Smooth muscle cell (in vitro differentiated cells): ENCODE measurements around the gene DNAJA4. TPM values are rescaled to one million over a fixed set of nuclear protein-coding genes. Genes with fewer than 3 reads are reported as not detected.

Experiments
- DNase-seq: peaks from one replicate; lab custom pipeline; 2025; ENCODE audit not compliant: unreplicated experiment; lab: John Stamatoyannopoulos, UW
- H2AFZ ChIP-seq: fragments of 200-600 bp; sonication (generic); 2 replicates; pipeline ENCODE4 v1.6.0; 2016; ENCODE audit warnings: antibody characterized with exemption, low read depth, mild to moderate bottlenecking
- H3F3A ChIP-seq: fragments of 200-600 bp; sonication (generic); 2 replicates; pipeline ENCODE4 v1.6.0; 2017; ENCODE audit warnings: antibody characterized with exemption, low read depth
- H3K27ac ChIP-seq: fragments of 200-600 bp; sonication (generic); 2 replicates; pipeline ENCODE4 v1.5.1; 2016; ENCODE audit warnings: low read depth, mild to moderate bottlenecking
- H3K27me3 ChIP-seq: fragments of 200-600 bp; sonication (generic); 2 replicates; pipeline ENCODE4 v1.6.1; 2016; ENCODE audit warnings: low read depth, mild to moderate bottlenecking
- H3K36me3 ChIP-seq: fragments of 200-600 bp; sonication (generic); 2 replicates; pipeline ENCODE4 v1.5.1; 2016; ENCODE audit warnings: low read depth
- H3K4me1 ChIP-seq: fragments of 200-600 bp; sonication (generic); 2 replicates; pipeline ENCODE4 v1.5.1; 2016; ENCODE audit warnings: low read depth
- H3K4me2 ChIP-seq: fragments of 200-600 bp; sonication (generic); 2 replicates; pipeline ENCODE4 v1.6.0; 2016; ENCODE audit warnings: mild to moderate bottlenecking
- H3K4me3 ChIP-seq: fragments of 200-600 bp; sonication (generic); 2 replicates; pipeline ENCODE4 v1.5.1; 2016; ENCODE audit warnings: mild to moderate bottlenecking
- H3K79me2 ChIP-seq: fragments of 200-600 bp; sonication (generic); 2 replicates; pipeline ENCODE4 v1.6.0; 2016; ENCODE audit warnings: low read depth, mild to moderate bottlenecking
- H3K9ac ChIP-seq: fragments of 200-600 bp; sonication (generic); 2 replicates; pipeline ENCODE4 v1.6.0; 2016; ENCODE audit warnings: low read depth
- H3K9me3 ChIP-seq: fragments of 200-600 bp; sonication (generic); replicated peaks from 2 replicates; pipeline ENCODE4 v1.5.1; 2016; ENCODE audit warnings: low read depth
- H4K20me1 ChIP-seq: fragments of 200-600 bp; sonication (generic); 2 replicates; pipeline ENCODE4 v1.6.0; 2016; ENCODE audit warnings: low read depth
- CTCF ChIP-seq: fragments of 200-600 bp; sonication (generic); IDR thresholded peaks from 2 replicates; pipeline ENCODE4 v1.5.1; 2017; ENCODE audit warnings: borderline replicate concordance, mild to moderate bottlenecking, antibody characterized with exemption; ENCODE audit not compliant: insufficient read depth, poor library complexity, severe bottlenecking
- WGBS: methylation state at CpG from one replicate; pipeline ENCODE4 v1.1.7; 2016; ENCODE audit warnings: low lambda C conversion rate; 5-methylcytosine and 5-hydroxymethylcytosine counted together
- polyA plus RNA-seq: library from polyadenylated mRNA; unstranded; fragments of >200 nt; fragmentation: Nextera tagmentation; extraction: Ambion mirVana; gene quantifications from 2 replicates; pipeline ENCODE4 v1.2.1, GENCODE V29; 2016
- total RNA-seq: library from RNA; depleted of rRNA; stranded (reverse); fragments of >200 nt; gene quantifications from 2 replicates; pipeline ENCODE4 v1.2.3, GENCODE V29; 2014

Gene DNAJA4
- total and polyA plus RNA-seq, 2 experiments from 2014 or later = 2.7 to 4.0 TPM

DNA sequence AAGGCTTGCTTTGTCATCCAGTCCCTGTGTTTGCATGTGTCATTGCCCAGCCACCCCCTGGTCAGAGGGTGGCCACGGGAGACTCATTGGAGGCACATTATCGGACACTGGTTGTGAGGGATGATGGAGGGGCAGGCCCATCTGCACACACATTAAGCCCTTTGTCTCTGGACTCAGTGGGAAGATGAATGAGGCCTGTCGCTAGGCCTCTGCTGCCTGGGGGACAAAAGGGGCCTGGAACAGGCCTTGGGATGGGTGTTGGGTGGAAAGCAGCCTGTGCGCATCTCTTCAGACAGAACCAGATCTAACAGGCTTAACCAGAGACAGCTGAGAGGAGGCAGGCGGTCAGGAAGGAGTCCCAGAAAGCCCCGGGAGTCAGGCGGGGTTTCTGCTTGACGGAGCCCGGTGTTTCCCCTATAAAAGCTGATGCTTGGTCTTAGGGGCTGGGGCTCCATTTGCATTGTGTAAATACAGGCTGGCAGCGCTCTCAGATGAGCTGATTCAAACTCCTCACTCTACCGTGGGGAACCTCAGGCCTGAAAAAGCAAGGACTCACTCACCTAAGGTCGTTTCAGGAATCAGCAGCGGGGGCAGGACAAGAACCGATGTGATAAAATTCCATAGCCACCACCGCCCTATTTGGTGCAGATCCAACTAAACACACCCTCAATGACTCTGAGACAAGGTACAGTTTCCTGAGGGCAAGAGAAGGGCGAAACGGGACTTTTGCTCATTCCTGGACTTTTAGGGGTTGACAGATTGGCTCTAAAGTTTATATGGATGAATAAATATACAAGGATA is 52.1 kb downstream of the DNAJA4 start:
- Histone ChIP-seq H3K27ac (no peak overlapping the region), H3F3A (no peaks in the 10 kb centered on the region), H3K27me3 (no peaks in the 10 kb centered on the region), H3K4me2 (no peak overlapping the region), H3K4me1 (peaks cover 24% of the 10 kb centered on the region), H4K20me1 (no peaks in the 10 kb centered on the region), H3K4me3 (no peak overlapping the region), H3K9ac (no peak overlapping the region), H3K36me3 (no peaks in the 10 kb centered on the region), H3K79me2 (no peaks in the 10 kb centered on the region), H2AFZ (peak overlapping the region; percentile 67), H3K9me3 (no peaks in the 10 kb centered on the region)
- DNase-seq = no peak
- no peak for TF ChIP-seq CTCF
- WGBS = 56% methylated on average over 17 of the region's 17 CpGs

GRCh38 chr15:78317145-78317836 is 52.9 kb downstream of the DNAJA4 start:
- no peak overlapping the region for H2AFZ ChIP-seq
- H3F3A ChIP-seq = no peaks in the 10 kb centered on the region
- DNase-seq = no peak
- no peaks in the 10 kb centered on the region for H3K36me3 ChIP-seq
- no peaks in the 10 kb centered on the region for H3K9me3 ChIP-seq
- H3K9ac ChIP-seq = no peak overlapping the region
- no peaks in the 10 kb centered on the region for H3K27me3 ChIP-seq
- 89% methylated on average over 8 of the region's 8 CpGs for WGBS
- H3K27ac ChIP-seq = no peak overlapping the region
- H3K79me2 ChIP-seq = no peaks in the 10 kb centered on the region
- no peak overlapping the region for H3K4me3 ChIP-seq
- TF ChIP-seq CTCF = no peak
- H3K4me2 ChIP-seq = no peak overlapping the region
- no peaks in the 10 kb centered on the region for H4K20me1 ChIP-seq
- peaks cover 28% of the 10 kb centered on the region for H3K4me1 ChIP-seq

DNA sequence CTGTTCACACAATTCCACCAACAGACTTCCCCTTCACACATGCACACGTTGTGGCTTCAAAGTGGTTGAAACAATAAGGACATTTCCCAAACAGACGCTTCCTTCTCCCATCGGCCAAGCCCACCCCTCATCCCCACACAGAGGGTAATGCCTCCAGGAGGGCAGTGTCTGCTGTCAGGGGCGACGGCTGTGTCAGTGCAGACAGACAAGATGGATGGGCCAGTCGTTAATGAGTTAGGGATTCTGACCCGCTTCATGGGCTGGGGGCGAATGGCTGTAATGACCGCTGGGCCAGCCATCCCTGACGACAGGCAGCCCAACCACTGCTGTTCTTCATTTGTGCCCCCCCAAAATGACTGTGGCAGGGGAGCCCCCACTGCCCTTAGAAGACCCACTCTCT is 55.2 kb downstream of the DNAJA4 start:
- 91% methylated on average over 10 of the region's 10 CpGs for WGBS
- no peaks in the 10 kb centered on the region for H3K79me2 ChIP-seq
- no peak overlapping the region for H3K27ac ChIP-seq
- H2AFZ ChIP-seq = no peak overlapping the region
- H3K27me3 ChIP-seq = no peaks in the 10 kb centered on the region
- no peaks in the 10 kb centered on the region for H3K9me3 ChIP-seq
- no peaks in the 10 kb centered on the region for H3F3A ChIP-seq
- no peaks in the 10 kb centered on the region for H3K36me3 ChIP-seq
- no peak overlapping the region for H3K4me2 ChIP-seq
- no peak for TF ChIP-seq CTCF
- no peak overlapping the region for H3K9ac ChIP-seq
- H3K4me3 ChIP-seq = no peak overlapping the region
- no peaks in the 10 kb centered on the region for H4K20me1 ChIP-seq
- DNase-seq = no peak
- peaks cover 28% of the 10 kb centered on the region for H3K4me1 ChIP-seq
